Mesenchymal stem cell (in vitro differentiated cells and primary cell): ENCODE results near the gene CIAO1.
A peak's percentile ranks its signal among the peaks of the same experiment; 100 is the strongest.

Source experiments
- DNase-seq: peaks from one replicate; pipeline ENCODE4 v3.0.0-alpha.2; 2013
- H2AFZ ChIP-seq: one replicate; pipeline ENCODE4 v1.6.1; 2013; ENCODE audit warnings: low read depth, mild to moderate bottlenecking, control low read depth, inconsistent platforms, low read length, moderate library complexity
- H2AK5ac ChIP-seq: 2 replicates; pipeline ENCODE4 v1.6.1; 2013; ENCODE audit warnings: low read length, moderate library complexity, mild to moderate bottlenecking, inconsistent platforms; ENCODE audit not compliant: severe bottlenecking
- H2BK120ac ChIP-seq: one replicate; pipeline ENCODE4 v1.6.1; 2013; ENCODE audit warnings: low read depth, mild to moderate bottlenecking, inconsistent platforms, low read length, moderate library complexity
- H2BK12ac ChIP-seq, 2 experiments: one replicate each; pipeline ENCODE4 v1.6.1; 2013; ENCODE audit warnings: inconsistent platforms in 2 of 2, low read length in 2 of 2, mild to moderate bottlenecking in 2 of 2, moderate library complexity in 2 of 2, control low read depth in 1 of 2
- H2BK15ac ChIP-seq: one replicate; pipeline ENCODE4 v1.6.1; 2013; ENCODE audit warnings: mild to moderate bottlenecking, low read depth, inconsistent platforms; ENCODE audit not compliant: poor library complexity, severe bottlenecking
- H2BK5ac ChIP-seq: 2 replicates; pipeline ENCODE4 v1.6.1; 2013; ENCODE audit warnings: low read depth, mild to moderate bottlenecking, low read length, control low read depth, inconsistent platforms; ENCODE audit not compliant: poor library complexity, severe bottlenecking
- H3K14ac ChIP-seq, 2 experiments: one replicate each; pipeline ENCODE4 v1.6.1; 2013; ENCODE audit warnings: inconsistent platforms in 2 of 2, low read length in 2 of 2, control low read depth in 1 of 2, mild to moderate bottlenecking in 1 of 2, moderate library complexity in 1 of 2
- H3K18ac ChIP-seq, 2 experiments: one replicate each; pipeline ENCODE4 v1.6.1; 2013; ENCODE audit warnings: inconsistent platforms in 2 of 2, low read length in 2 of 2, control low read depth in 1 of 2, low read depth in 1 of 2, mild to moderate bottlenecking in 1 of 2
- H3K23ac ChIP-seq, 2 experiments: one replicate each; pipeline ENCODE4 v1.6.1; 2013; ENCODE audit warnings: inconsistent platforms in 2 of 2, low read length in 2 of 2, mild to moderate bottlenecking in 2 of 2, moderate library complexity in 2 of 2, control low read depth in 1 of 2
- H3K27ac ChIP-seq: 2 replicates; pipeline ENCODE4 v1.5.1; 2013; ENCODE audit warnings: mild to moderate bottlenecking, moderate library complexity, low read length, control low read depth, inconsistent platforms; ENCODE audit not compliant: poor library complexity, severe bottlenecking
- H3K27me3 ChIP-seq, 2 experiments: 2 replicates each; pipeline versions ENCODE4 v1.6.1 to v1.7.0; 2013; ENCODE audit warnings: low read length in 2 of 2, mild to moderate bottlenecking in 2 of 2, moderate library complexity in 2 of 2, control low read depth in 1 of 2, inconsistent platforms in 1 of 2; ENCODE audit not compliant: control insufficient read depth in 1 of 2, insufficient read depth in 1 of 2
- H3K36me3 ChIP-seq, 2 experiments: 2 replicates each; pipeline versions ENCODE4 v1.6.1 to v1.7.0; 2013; ENCODE audit warnings: low read length in 2 of 2, control low read depth in 1 of 2, inconsistent platforms in 1 of 2, low read depth in 1 of 2, mild to moderate bottlenecking in 1 of 2; ENCODE audit not compliant: insufficient read depth in 2 of 2, control insufficient read depth in 1 of 2
- H3K4ac ChIP-seq, 2 experiments: one replicate each; pipeline ENCODE4 v1.6.1; 2013; ENCODE audit warnings: inconsistent platforms in 2 of 2, low read length in 2 of 2, mild to moderate bottlenecking in 2 of 2, moderate library complexity in 2 of 2, control low read depth in 1 of 2, low read depth in 1 of 2
- H3K4me1 ChIP-seq: 2 replicates; pipeline ENCODE4 v1.6.1; 2013; ENCODE audit warnings: low read depth, low read length, control low read depth; ENCODE audit not compliant: control insufficient read depth, insufficient read depth
- H3K4me2 ChIP-seq: 2 replicates; pipeline ENCODE4 v1.6.1; 2013; ENCODE audit warnings: low read length, mild to moderate bottlenecking, inconsistent platforms; ENCODE audit not compliant: poor library complexity, severe bottlenecking
- H3K4me3 ChIP-seq, 2 experiments: 2 replicates each; pipeline versions ENCODE4 v1.5.1 to v1.7.0; 2013; ENCODE audit warnings: low read length in 2 of 2, mild to moderate bottlenecking in 2 of 2, control low read depth in 1 of 2, low read depth in 1 of 2; ENCODE audit not compliant: insufficient read depth in 1 of 2
- H3K79me1 ChIP-seq: replicated peaks from 2 replicates; pipeline ENCODE4 v1.6.1; 2013; ENCODE audit warnings: mild to moderate bottlenecking, control low read depth, low read length, inconsistent platforms; ENCODE audit not compliant: poor library complexity, severe bottlenecking
- H3K9ac ChIP-seq: 2 replicates; pipeline ENCODE4 v1.7.0; 2013; ENCODE audit warnings: mild to moderate bottlenecking, low read length, moderate library complexity
- H3K9me3 ChIP-seq: 2 replicates; pipeline ENCODE4 v1.7.0; 2013; ENCODE audit warnings: mild to moderate bottlenecking, low read length; ENCODE audit not compliant: control insufficient read depth
- H4K8ac ChIP-seq: one replicate; pipeline ENCODE4 v1.6.1; 2013; ENCODE audit warnings: inconsistent platforms, mild to moderate bottlenecking, low read length, moderate library complexity
- H4K91ac ChIP-seq: one replicate; pipeline ENCODE4 v1.6.1; 2013; ENCODE audit warnings: mild to moderate bottlenecking, low read length, inconsistent platforms
- WGBS: methylation state at CpG from one replicate; pipeline ENCODE4 v1.1.7; 2013; ENCODE audit warnings: mixed read lengths; 5-methylcytosine and 5-hydroxymethylcytosine counted together

Gene CIAO1

DNA sequence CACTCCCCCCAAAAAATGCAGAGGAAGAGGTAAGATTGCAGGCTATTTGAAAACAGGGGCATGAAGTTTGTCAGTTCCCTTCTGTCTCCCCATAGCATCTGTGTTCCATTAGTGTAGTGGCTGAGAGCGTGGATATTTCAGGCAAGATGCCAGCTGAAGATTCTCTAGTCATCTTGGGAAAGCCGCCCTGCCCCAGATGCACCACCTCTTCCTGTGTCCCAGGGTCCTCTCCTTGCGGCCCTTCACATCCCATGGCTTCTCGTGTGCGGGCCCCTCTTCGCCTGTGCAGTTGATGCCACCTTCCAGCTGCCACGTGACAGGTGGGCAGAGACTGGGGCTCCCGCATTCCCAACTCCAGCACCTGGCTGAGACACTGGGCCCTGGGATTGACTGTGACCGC, 16.4 kb upstream of the CIAO1 start:
- no peak overlapping the region for H3K18ac ChIP-seq
- 96% methylated on average over 9 of the region's 9 CpGs for WGBS
- no peak overlapping the region for H4K91ac ChIP-seq
- no peak overlapping the region for H3K14ac ChIP-seq
- no peak overlapping the region for H3K4me2 ChIP-seq
- H3K4me3 ChIP-seq = peak overlapping the region in 1 of 2 experiments; percentile 35
- H2AK5ac ChIP-seq = no peak overlapping the region
- H3K27me3 ChIP-seq = no peaks in the 10 kb centered on the region
- H3K4me1 ChIP-seq = peaks cover 11% of the 10 kb centered on the region
- no peak overlapping the region for H2BK5ac ChIP-seq
- H3K9me3 ChIP-seq = no peaks in the 10 kb centered on the region
- no peak overlapping the region for H3K4ac ChIP-seq
- no peak overlapping the region for H3K27ac ChIP-seq
- no peak overlapping the region for H3K23ac ChIP-seq
- no peak overlapping the region for H2BK12ac ChIP-seq
- no peak overlapping the region for H2AFZ ChIP-seq
- H2BK15ac ChIP-seq = no peak overlapping the region
- H3K36me3 ChIP-seq = peaks cover 37 to 38% of the 10 kb centered on the region in 2 experiments
- no peak overlapping the region for H4K8ac ChIP-seq
- no peak overlapping the region for H2BK120ac ChIP-seq
- peak overlapping the region; percentile 58 for H3K9ac ChIP-seq
- no peak for DNase-seq
- H3K79me1 ChIP-seq = peaks cover 19% of the 10 kb centered on the region

DNA sequence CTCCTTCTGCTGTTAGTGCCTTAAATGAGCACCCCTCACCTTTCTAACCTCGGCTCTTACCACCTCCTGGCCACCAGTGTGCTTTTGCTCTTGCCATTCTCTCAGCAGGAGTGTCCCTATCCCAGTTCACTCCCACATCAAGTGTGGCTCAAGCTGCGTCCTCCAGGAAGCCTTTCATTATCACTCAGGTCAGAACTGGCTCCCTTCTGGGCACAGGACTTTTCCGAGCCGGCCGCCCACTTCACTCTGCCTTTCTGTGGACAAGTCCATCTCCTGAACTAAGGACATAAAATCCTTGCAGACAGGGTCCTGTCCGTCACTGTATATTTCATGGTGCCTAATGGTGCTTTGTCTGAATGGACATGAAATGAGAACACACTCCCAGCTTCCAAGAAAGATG, 15.8 kb upstream of the CIAO1 start:
- no peak overlapping the region for H4K91ac ChIP-seq
- 93% methylated on average over 6 of the region's 6 CpGs for WGBS
- no peak overlapping the region for H2BK12ac ChIP-seq
- H3K18ac ChIP-seq = no peak overlapping the region
- no peak overlapping the region for H4K8ac ChIP-seq
- no peak overlapping the region for H2AFZ ChIP-seq
- no peak overlapping the region for H3K4ac ChIP-seq
- H3K27me3 ChIP-seq = no peaks in the 10 kb centered on the region
- H3K27ac ChIP-seq = no peak overlapping the region
- H3K79me1 ChIP-seq = peaks cover 24% of the 10 kb centered on the region
- H3K23ac ChIP-seq = no peak overlapping the region
- no peak overlapping the region for H3K14ac ChIP-seq
- H2BK15ac ChIP-seq = no peak overlapping the region
- no peak overlapping the region for H3K4me2 ChIP-seq
- no peak overlapping the region for H2BK5ac ChIP-seq
- peak overlapping the region; percentile 58 for H3K9ac ChIP-seq
- H2BK120ac ChIP-seq = no peak overlapping the region
- no peak overlapping the region for H3K4me3 ChIP-seq
- peaks cover 43% of the 10 kb centered on the region in 2 experiments for H3K36me3 ChIP-seq
- peaks cover 11% of the 10 kb centered on the region for H3K4me1 ChIP-seq
- no peaks in the 10 kb centered on the region for H3K9me3 ChIP-seq
- DNase-seq = no peak
- H2AK5ac ChIP-seq = no peak overlapping the region

DNA sequence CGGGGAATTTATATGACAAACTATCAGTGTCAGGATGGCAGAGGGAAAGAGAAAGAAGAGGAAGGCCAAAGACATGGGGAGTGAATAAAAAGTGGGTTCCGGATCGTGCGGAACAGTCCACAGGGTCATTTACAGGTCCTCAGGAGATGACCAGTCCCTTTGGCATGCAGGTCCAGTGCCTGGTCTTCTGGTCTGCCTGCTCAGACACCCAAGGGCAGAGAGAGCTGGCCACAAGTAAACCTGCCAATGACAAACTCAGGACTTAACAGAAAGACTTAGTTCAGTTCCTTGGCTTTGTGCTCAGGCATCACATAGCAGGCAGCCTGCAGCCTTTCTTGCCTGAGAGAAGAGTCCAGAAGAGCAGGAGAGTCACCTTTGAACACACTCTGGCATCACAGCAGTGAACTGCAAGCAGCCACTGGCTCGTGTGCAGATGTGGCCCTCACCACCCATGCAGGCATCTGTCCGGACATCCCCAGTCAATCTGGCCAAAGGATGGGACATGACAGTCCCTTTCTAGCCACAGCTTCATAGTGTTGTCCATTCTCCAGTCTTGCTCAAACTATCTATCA, 14.2 kb upstream of the CIAO1 start:
- Histone ChIP-seq H3K4me1 (peaks cover 10% of the 10 kb centered on the region), H2BK120ac (no peak overlapping the region), H2AFZ (no peak overlapping the region), H4K8ac (peak overlapping the region; percentile 45), H3K36me3 (peaks cover 44 to 53% of the 10 kb centered on the region in 2 experiments), H2AK5ac (no peak overlapping the region), H2BK15ac (no peak overlapping the region), H3K4ac (no peak overlapping the region), H3K23ac (no peak overlapping the region), H4K91ac (no peak overlapping the region), H3K79me1 (peaks cover 29% of the 10 kb centered on the region), H3K27ac (no peak overlapping the region), H2BK5ac (no peak overlapping the region), H3K18ac (peak overlapping the region in 1 of 2 experiments; percentile 7), H3K9ac (peak overlapping the region; percentile 33), H3K14ac (no peak overlapping the region), H3K4me2 (no peak overlapping the region), H2BK12ac (no peak overlapping the region), H3K27me3 (no peaks in the 10 kb centered on the region), H3K4me3 (no peak overlapping the region), H3K9me3 (no peaks in the 10 kb centered on the region)
- DNase-seq = peak; percentile 96
- WGBS = 59% methylated on average over 6 of the region's 6 CpGs

DNA sequence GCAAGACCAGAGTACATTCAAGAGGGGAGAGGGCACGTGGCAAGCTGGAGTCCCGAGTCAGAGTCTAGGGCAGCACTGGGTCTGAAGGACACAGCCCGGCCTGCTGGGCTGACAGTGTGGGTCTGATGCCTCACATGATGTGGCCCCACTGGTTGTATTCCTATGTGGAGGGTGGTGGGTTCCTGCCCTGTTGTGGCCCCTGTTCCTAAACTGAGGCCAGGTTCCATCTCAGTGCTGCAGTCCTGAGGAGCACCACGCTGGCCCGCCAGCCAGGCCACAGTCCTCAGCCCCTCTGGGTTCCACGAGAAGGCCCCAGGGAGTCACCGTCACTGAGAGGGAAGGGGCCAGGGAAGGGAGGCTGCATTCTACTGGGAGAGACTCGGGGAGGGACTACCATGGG, 13.5 kb upstream of the CIAO1 start:
- H3K27me3 ChIP-seq = no peaks in the 10 kb centered on the region
- peaks cover 30% of the 10 kb centered on the region for H3K79me1 ChIP-seq
- H2AK5ac ChIP-seq = no peak overlapping the region
- H2BK15ac ChIP-seq = no peak overlapping the region
- H3K9me3 ChIP-seq = no peaks in the 10 kb centered on the region
- no peak overlapping the region for H3K4me2 ChIP-seq
- no peak overlapping the region for H2BK5ac ChIP-seq
- H3K23ac ChIP-seq = peak overlapping the region in 1 of 2 experiments; percentile 79
- H3K4me3 ChIP-seq = no peak overlapping the region
- H3K9ac ChIP-seq = no peak overlapping the region
- no peak for DNase-seq
- H4K91ac ChIP-seq = no peak overlapping the region
- peaks cover 44 to 55% of the 10 kb centered on the region in 2 experiments for H3K36me3 ChIP-seq
- H4K8ac ChIP-seq = no peak overlapping the region
- 95% methylated on average over 8 of the region's 8 CpGs for WGBS
- H2BK12ac ChIP-seq = peak overlapping the region in 1 of 2 experiments; percentile 33
- H2AFZ ChIP-seq = no peak overlapping the region
- H3K27ac ChIP-seq = no peak overlapping the region
- no peak overlapping the region for H3K4ac ChIP-seq
- H2BK120ac ChIP-seq = no peak overlapping the region
- H3K14ac ChIP-seq = no peak overlapping the region
- no peak overlapping the region for H3K18ac ChIP-seq
- H3K4me1 ChIP-seq = peaks cover 10% of the 10 kb centered on the region
